Endothelial cell (in vitro differentiated cells): ENCODE measurements around the gene ATXN7. TPM values are rescaled to one million over a fixed set of nuclear protein-coding genes. Genes with fewer than 3 reads are reported as not detected.

Experiments
- DNase-seq: peaks from one replicate; pipeline ENCODE4 v3.0.0; 2021; ENCODE audit warnings: low spot score
- H3K27ac Mint-ChIP-seq: one replicate; pipeline ENCODE4 v1.8.0; 2021; ENCODE audit warnings: mixed read lengths, inconsistent platforms; ENCODE audit not compliant: unreplicated experiment
- H3K27me3 Mint-ChIP-seq: one replicate; pipeline ENCODE4 v1.8.0; 2021; ENCODE audit warnings: mild to moderate bottlenecking, moderate library complexity, mixed read lengths, inconsistent platforms; ENCODE audit not compliant: unreplicated experiment
- H3K36me3 Mint-ChIP-seq: one replicate; pipeline ENCODE4 v1.8.0; 2021; ENCODE audit warnings: mild to moderate bottlenecking, low read depth, mixed read lengths, inconsistent platforms; ENCODE audit not compliant: unreplicated experiment
- H3K4me1 Mint-ChIP-seq: one replicate; pipeline ENCODE4 v1.8.0; 2021; ENCODE audit warnings: mild to moderate bottlenecking, mixed read lengths, inconsistent platforms; ENCODE audit not compliant: unreplicated experiment
- H3K4me3 Mint-ChIP-seq: one replicate; pipeline ENCODE4 v1.8.0; 2021; ENCODE audit warnings: mild to moderate bottlenecking, mixed read lengths, inconsistent platforms; ENCODE audit not compliant: unreplicated experiment
- H3K9me3 Mint-ChIP-seq: one replicate; pipeline ENCODE4 v1.8.0; 2021; ENCODE audit warnings: mixed read lengths, inconsistent platforms; ENCODE audit not compliant: unreplicated experiment
- total RNA-seq: library from RNA; stranded (reverse); fragmentation: NEBNext Ultra II Directional; extraction: Animal tissue kit (Norgen Biotek cat#: 25700); gene quantifications from one replicate; pipeline ENCODE4 v1.2.1, GENCODE V29; 2021; ENCODE audit not compliant: unreplicated experiment
- TF ChIP-seq, protein P1 (sequence below): fragments of 200-600 bp; sonication (generic); IDR thresholded peaks from one replicate; pipeline ENCODE4 v1.5.0; 2021; ENCODE audit warnings: antibody characterized with exemption; ENCODE audit not compliant: unreplicated experiment

The ATXN7 gene
- total RNA-seq, 1 donor from 2014 or later, result 21.0 TPM

DNA sequence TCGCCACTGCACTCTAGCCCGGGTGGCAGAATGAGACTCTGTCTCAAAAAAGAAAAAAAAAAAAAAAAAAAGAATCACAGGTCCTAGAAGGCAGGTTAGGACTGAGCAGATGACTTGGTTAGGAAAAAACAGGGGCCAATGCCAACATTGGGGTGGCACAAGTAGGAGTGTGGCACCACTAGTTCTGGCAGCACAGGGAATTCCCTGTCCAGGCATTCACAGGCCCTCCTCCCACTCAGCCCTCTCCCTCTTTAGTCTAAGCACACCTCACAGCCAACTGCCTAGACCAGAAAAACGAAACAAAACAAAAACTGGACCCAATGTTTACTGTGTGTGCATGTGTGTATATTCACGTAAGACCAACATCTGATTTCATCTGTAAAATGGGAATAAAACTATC is 10.6 kb upstream of the ATXN7 start:
- TF ChIP-seq, protein P1, sequence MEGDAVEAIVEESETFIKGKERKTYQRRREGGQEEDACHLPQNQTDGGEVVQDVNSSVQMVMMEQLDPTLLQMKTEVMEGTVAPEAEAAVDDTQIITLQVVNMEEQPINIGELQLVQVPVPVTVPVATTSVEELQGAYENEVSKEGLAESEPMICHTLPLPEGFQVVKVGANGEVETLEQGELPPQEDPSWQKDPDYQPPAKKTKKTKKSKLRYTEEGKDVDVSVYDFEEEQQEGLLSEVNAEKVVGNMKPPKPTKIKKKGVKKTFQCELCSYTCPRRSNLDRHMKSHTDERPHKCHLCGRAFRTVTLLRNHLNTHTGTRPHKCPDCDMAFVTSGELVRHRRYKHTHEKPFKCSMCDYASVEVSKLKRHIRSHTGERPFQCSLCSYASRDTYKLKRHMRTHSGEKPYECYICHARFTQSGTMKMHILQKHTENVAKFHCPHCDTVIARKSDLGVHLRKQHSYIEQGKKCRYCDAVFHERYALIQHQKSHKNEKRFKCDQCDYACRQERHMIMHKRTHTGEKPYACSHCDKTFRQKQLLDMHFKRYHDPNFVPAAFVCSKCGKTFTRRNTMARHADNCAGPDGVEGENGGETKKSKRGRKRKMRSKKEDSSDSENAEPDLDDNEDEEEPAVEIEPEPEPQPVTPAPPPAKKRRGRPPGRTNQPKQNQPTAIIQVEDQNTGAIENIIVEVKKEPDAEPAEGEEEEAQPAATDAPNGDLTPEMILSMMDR, result no peak
- peaks cover 2% of the 10 kb centered on the region for H3K27me3 Mint-ChIP-seq
- DNase-seq, result no peak
- H3K36me3 Mint-ChIP-seq, result no peaks in the 10 kb centered on the region
- H3K27ac Mint-ChIP-seq, result no peak overlapping the region
- H3K4me3 Mint-ChIP-seq, result no peak overlapping the region
- no peaks in the 10 kb centered on the region for H3K9me3 Mint-ChIP-seq
- no peaks in the 10 kb centered on the region for H3K4me1 Mint-ChIP-seq

DNA sequence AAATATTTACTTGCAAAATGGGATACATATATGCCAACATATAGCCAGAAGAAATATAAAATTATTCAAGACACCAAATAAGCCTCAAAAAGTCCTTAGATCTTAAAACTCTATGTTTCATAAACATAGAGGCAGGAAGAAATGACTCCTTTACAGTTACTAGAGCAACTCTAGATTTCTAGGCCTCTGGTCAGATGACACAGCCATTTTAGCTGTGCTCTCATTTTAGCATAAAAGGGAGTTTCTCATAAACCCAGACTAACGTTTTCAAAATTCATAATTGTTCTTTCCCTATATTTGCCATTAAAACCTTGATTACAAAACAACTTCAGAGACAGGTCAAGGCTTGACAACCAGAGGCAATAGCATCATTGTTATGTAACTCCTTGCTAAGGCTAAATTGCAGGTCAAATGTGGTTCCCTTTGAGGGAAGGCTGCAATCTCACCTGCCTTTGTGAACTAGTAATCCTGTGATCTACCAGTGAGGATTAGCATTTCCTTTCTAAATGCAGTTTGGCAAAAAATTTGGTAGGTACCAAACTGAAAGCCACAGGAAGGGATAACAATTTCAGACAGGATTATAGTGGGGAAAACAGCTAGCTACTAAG is 8.2 kb upstream of the ATXN7 start:
- TF ChIP-seq, protein P1, result no peak
- Mint-ChIP-seq H3K36me3 (no peaks in the 10 kb centered on the region), H3K27ac (no peak overlapping the region), H3K4me1 (no peaks in the 10 kb centered on the region), H3K9me3 (no peaks in the 10 kb centered on the region), H3K27me3 (no peaks in the 10 kb centered on the region), H3K4me3 (no peak overlapping the region)
- no peak for DNase-seq

DNA sequence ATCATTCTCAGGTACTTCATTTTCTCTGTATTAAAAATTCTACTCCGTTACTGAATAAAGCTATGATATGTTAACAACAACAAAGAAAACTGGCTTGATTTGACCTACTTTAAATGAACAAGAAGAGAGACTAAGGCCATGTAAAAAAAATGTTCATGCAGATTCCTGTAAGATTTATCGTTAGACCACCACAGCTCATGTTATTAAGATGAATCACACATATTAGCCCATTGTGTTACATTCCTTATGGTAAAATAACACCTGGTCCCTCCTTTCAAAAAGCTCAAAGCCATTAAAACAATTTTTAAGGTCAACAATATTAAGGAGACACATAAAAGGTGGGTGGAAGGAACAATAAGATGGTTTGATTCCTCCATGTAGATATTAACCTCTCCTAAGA is 6.4 kb upstream of the ATXN7 start:
- TF ChIP-seq, protein P1, result no peak
- peaks cover 11% of the 10 kb centered on the region for H3K4me1 Mint-ChIP-seq
- H3K36me3 Mint-ChIP-seq, result no peaks in the 10 kb centered on the region
- no peak overlapping the region for H3K27ac Mint-ChIP-seq
- no peaks in the 10 kb centered on the region for H3K27me3 Mint-ChIP-seq
- H3K4me3 Mint-ChIP-seq, result no peak overlapping the region
- no peak for DNase-seq
- no peaks in the 10 kb centered on the region for H3K9me3 Mint-ChIP-seq

DNA sequence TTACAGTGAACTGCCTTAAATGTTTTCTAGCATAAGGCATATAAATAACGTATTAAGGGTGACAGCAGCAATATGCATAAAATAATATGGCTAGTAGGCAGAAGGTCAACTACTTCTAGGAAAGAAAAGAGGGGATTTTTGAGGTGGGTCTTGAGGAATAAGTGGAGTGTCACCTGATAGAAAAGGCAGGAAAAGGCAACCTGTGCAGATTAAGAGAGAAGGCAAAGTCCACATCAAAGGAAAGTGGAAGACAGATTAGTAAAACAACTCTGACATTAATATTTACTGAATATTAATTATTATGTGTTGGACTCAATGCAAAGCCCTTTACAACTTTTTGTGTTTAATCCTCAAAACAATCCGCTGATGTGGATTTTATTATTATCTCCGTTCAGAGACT is 2.9 kb upstream of the ATXN7 start:
- no peak for DNase-seq
- Mint-ChIP-seq H3K36me3 (peaks cover 14% of the 10 kb centered on the region), H3K9me3 (no peaks in the 10 kb centered on the region), H3K27ac (no peak overlapping the region), H3K4me1 (peaks cover 31% of the 10 kb centered on the region), H3K4me3 (no peak overlapping the region), H3K27me3 (peaks cover 12% of the 10 kb centered on the region)
- TF ChIP-seq, protein P1, result no peak

DNA sequence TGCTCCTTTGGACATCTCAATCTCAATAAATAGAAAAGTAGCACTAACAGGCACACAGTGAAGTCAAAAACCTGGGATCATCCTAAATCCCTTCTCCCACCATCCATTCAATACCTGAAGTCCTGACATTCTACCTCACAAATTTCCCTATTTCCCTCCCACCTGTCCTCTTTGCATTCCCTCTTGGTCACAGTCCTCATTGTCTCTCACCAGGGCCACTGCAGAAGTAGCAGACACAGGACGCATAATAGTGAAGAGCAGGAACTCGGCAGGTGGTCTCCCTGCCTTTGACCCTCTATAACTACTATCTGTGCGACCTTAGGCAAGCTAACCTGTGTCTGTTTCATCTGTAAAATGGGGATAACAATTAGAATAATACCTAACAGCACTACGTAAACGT is 2.4 kb upstream of the ATXN7 start:
- peak overlapping the region; percentile 82 for H3K27ac Mint-ChIP-seq
- H3K4me1 Mint-ChIP-seq, result peaks cover 31% of the 10 kb centered on the region
- TF ChIP-seq, protein P1, result no peak
- no peak for DNase-seq
- no peaks in the 10 kb centered on the region for H3K9me3 Mint-ChIP-seq
- H3K4me3 Mint-ChIP-seq, result peak overlapping the region; percentile 40
- H3K27me3 Mint-ChIP-seq, result peaks cover 12% of the 10 kb centered on the region
- peaks cover 14% of the 10 kb centered on the region for H3K36me3 Mint-ChIP-seq
